HepG2 (cell line): ENCODE results near the gene MYO7B. TPM values are rescaled to one million over a fixed set of nuclear protein-coding genes. Genes with fewer than 3 reads are reported as not detected.

Experiments used
- ATAC-seq: fragments of 200-7000 bp; cut with Tn5 transposase; 3 replicates; pipeline ENCODE4 v1.9.1; 2020; ENCODE audit warnings: mild to moderate bottlenecking, moderate library complexity
- BruUV-seq: library from RNA; stranded (reverse); fragments of 400-500 nt; replicated peaks from 2 replicates; lab custom pipeline; 2021; lab: Mats Ljungman, UMichigan
- CTCF ChIA-PET: fragments of 300-600 bp; formaldehyde crosslinking; extraction: SDS; loops from one replicate; lab custom pipeline; 2021; ENCODE audit warnings: low total read pairs, inconsistent platforms, low intra/inter-chr PET ratio; lab: Yijun Ruan, JAX
- POLR2A ChIA-PET: fragments of 350-600 bp; sonication (Branson Sonifier 250); formaldehyde crosslinking; loops from one replicate; lab custom pipeline; 2020; ENCODE audit warnings: antibody characterized with exemption, inconsistent platforms; lab: Yijun Ruan, JAX
- DNase-seq: peaks from one replicate; pipeline ENCODE4 v3.0.0-alpha.2; 2015; ENCODE audit warnings: low spot score
- FAIRE-seq: peaks from 3 replicates; lab custom pipeline; 2011; peaks lifted over from hg19 to GRCh38; lab: Jason Lieb, UNC
- H2AFZ ChIP-seq: one replicate; pipeline ENCODE4 v1.6.1; 2011; ENCODE audit warnings: low read length, inconsistent platforms
- H3K27ac ChIP-seq: fragments of 300-600 bp; 3 replicates; pipeline ENCODE4 v1.8.0; 2011; ENCODE audit warnings: mixed run types, mild to moderate bottlenecking, mixed read lengths, low read length, inconsistent platforms; ENCODE audit not compliant: insufficient read depth; ENCODE audit errors: extremely low read length
- H3K27me3 ChIP-seq, 2 experiments: fragments of 200-600 bp in 1 of 2; 2 replicates in 1 of 2; 3 replicates in 1 of 2; pipeline versions ENCODE4 v1.6.0 to v1.8.0; 2011; ENCODE audit warnings: low read length in 2 of 2, mild to moderate bottlenecking in 2 of 2, moderate library complexity in 2 of 2, inconsistent platforms in 1 of 2; ENCODE audit not compliant: insufficient read depth in 2 of 2, control insufficient read depth in 1 of 2
- H3K36me3 ChIP-seq, 2 experiments: fragments of 200-600 bp in 1 of 2; replicated peaks in 1 of 2; 2 replicates in 1 of 2; 3 replicates in 1 of 2; pipeline versions ENCODE4 v1.5.1 to v1.8.0; 2011; ENCODE audit warnings: low read length in 2 of 2, inconsistent platforms in 1 of 2; ENCODE audit not compliant: insufficient read depth in 2 of 2, control insufficient read depth in 1 of 2
- H3K4me1 ChIP-seq: 2 replicates; pipeline ENCODE4 v1.5.1; 2012; ENCODE audit warnings: low read length, inconsistent platforms; ENCODE audit not compliant: insufficient read depth
- H3K4me2 ChIP-seq: 2 replicates; pipeline ENCODE4 v1.6.0; 2011; ENCODE audit warnings: low read depth, low read length, inconsistent platforms
- H3K4me3 ChIP-seq, 3 experiments: fragments of 200-600 bp in 1 of 3; sonication (generic), shearing (Covaris generic) in 1 of 3; replicated peaks in 1 of 3; 2 replicates each; pipeline ENCODE4 v1.5.1; 2011 to 2016; ENCODE audit warnings: low read length in 3 of 3, inconsistent platforms in 2 of 3, low read depth in 2 of 3, mild to moderate bottlenecking in 2 of 3, control low read depth in 1 of 3, mixed read lengths in 1 of 3; ENCODE audit not compliant: insufficient read depth in 1 of 3
- H3K79me2 ChIP-seq: one replicate; pipeline ENCODE4 v1.6.1; 2011; ENCODE audit warnings: low read length, inconsistent platforms; ENCODE audit not compliant: insufficient read depth
- H3K9ac ChIP-seq: 2 replicates; pipeline ENCODE4 v1.6.0; 2011; ENCODE audit warnings: mild to moderate bottlenecking, low read depth, low read length, inconsistent platforms; ENCODE audit not compliant: insufficient read depth
- H3K9me3 ChIP-seq: 2 replicates; pipeline ENCODE4 v1.5.1; 2012; ENCODE audit warnings: mild to moderate bottlenecking, low read length
- H4K20me1 ChIP-seq: 2 replicates; pipeline ENCODE4 v1.6.0; 2011; ENCODE audit warnings: inconsistent platforms, mild to moderate bottlenecking, low read length, moderate library complexity; ENCODE audit not compliant: insufficient read depth
- BCLAF1 ChIP-seq: fragments of 450-650 bp; IDR thresholded peaks from 2 replicates; pipeline ENCODE4 v1.6.1; 2017; ENCODE audit warnings: mild to moderate bottlenecking
- HNF4G ChIP-seq, 2 experiments: sonication (generic) in 1 of 2; formaldehyde crosslinking in 1 of 2; IDR thresholded peaks; 2 replicates each; pipeline versions ENCODE4 v1.4.0 to v1.6.1; 2011 to 2020; ENCODE audit warnings: borderline replicate concordance in 2 of 2, low read depth in 2 of 2, mild to moderate bottlenecking in 2 of 2, low read length in 1 of 2, missing genetic modification reagents in 1 of 2, moderate library complexity in 1 of 2
- KDM3A ChIP-seq: IDR thresholded peaks from 2 replicates; pipeline ENCODE4 v1.6.1; 2018; ENCODE audit warnings: low read depth, missing compliant biosample characterization
- NR2C2 ChIP-seq: sonication (generic); formaldehyde crosslinking; IDR thresholded peaks from 2 replicates; pipeline ENCODE4 v1.4.0; 2020; ENCODE audit warnings: missing genetic modification reagents, mild to moderate bottlenecking, moderate library complexity, borderline replicate concordance
- PAF1 ChIP-seq: IDR thresholded peaks from 2 replicates; pipeline ENCODE4 v1.6.1; 2016; ENCODE audit warnings: missing genetic modification reagents, missing compliant biosample characterization
- RNF219 ChIP-seq: sonication (generic); formaldehyde crosslinking; IDR thresholded peaks from 2 replicates; pipeline ENCODE4 v1.5.0; 2020; ENCODE audit warnings: mild to moderate bottlenecking, missing genetic modification reagents
- SNAI1 ChIP-seq: sonication (generic); formaldehyde crosslinking; IDR thresholded peaks from 2 replicates; pipeline ENCODE4 v1.5.0; 2020; ENCODE audit warnings: mild to moderate bottlenecking, missing genetic modification reagents, borderline replicate concordance
- TERF1 ChIP-seq: sonication (generic); formaldehyde crosslinking; IDR thresholded peaks from 2 replicates; pipeline ENCODE4 v1.8.0; 2022; ENCODE audit warnings: mild to moderate bottlenecking, missing genetic modification reagents, moderate library complexity
- ZNF138 ChIP-seq: sonication (generic); formaldehyde crosslinking; IDR thresholded peaks from 2 replicates; pipeline ENCODE4 v1.5.0; 2020; ENCODE audit warnings: mild to moderate bottlenecking, low read depth, missing genetic modification reagents
- ZNF260 ChIP-seq: sonication (generic); formaldehyde crosslinking; IDR thresholded peaks from 2 replicates; pipeline ENCODE4 v1.4.0; 2020; ENCODE audit warnings: missing genetic modification reagents, low read depth, mild to moderate bottlenecking, borderline replicate concordance
- ZNF296 ChIP-seq: sonication (generic); formaldehyde crosslinking; conservative IDR thresholded peaks from 2 replicates; pipeline ENCODE4 v1.5.0; 2020; ENCODE audit warnings: mild to moderate bottlenecking, missing genetic modification reagents
- ZNF644 ChIP-seq: IDR thresholded peaks from 2 replicates; pipeline ENCODE4 v1.6.1; 2016; ENCODE audit warnings: low read depth
- WGBS: methylation state at CpG from one replicate; pipeline ENCODE4 v1.1.6; 2017; ENCODE audit warnings: low lambda C conversion rate; 5-methylcytosine and 5-hydroxymethylcytosine counted together
- in situ Hi-C: cut with HindIII; loops from 2 replicates; pipeline ENCODE4 v1.10.0; 2017; ENCODE audit warnings: low pct_unique_long_range_greater_than_20kb; ENCODE audit not compliant: extremely low pct_ligation_motif_present
- intact Hi-C: fragments of 100-400 bp; cut with micrococcal nuclease; formaldehyde crosslinking; loops from one replicate; pipeline ENCODE4 v1.10.0; 2022; ENCODE audit not compliant: unreplicated experiment
- polyA plus RNA-seq, 8 experiments: library from polyadenylated mRNA; depleted of rRNA in 3 of 8; stranded (reverse) in 7 of 8; unstranded in 1 of 8; fragments of >200 nt; fragmentation: Illumina TruSeq in 4 of 8; extraction: Trizol in 4 of 8; gene quantifications; 2 replicates each; pipeline versions ENCODE4 v1.2.1 to v1.2.3, GENCODE V29; 2011 to 2016; ENCODE audit warnings: low read depth in 4 of 8, missing spikeins in 1 of 8, mixed read lengths in 1 of 8; ENCODE audit not compliant: insufficient read depth in 1 of 8
- total RNA-seq, 5 experiments: library from RNA; depleted of rRNA; stranded (reverse); fragments of >200 nt; fragmentation: Illumina TruSeq; extraction: Trizol; gene quantifications; 2 replicates each; pipeline ENCODE4 v1.2.3, GENCODE V29; 2016; ENCODE audit warnings: low read depth in 1 of 5

MYO7B gene
- total and polyA plus RNA-seq, 2 of the 13 experiments (the other 11 are each of a cell fraction or from before 2014, with no cell fraction given) = not detected

- TF ChIP-seq ZNF296 (CRISPR knock-in tag) (no peak), RNF219 (CRISPR knock-in tag) (no peak), NR2C2 (CRISPR knock-in tag) (no peak), PAF1 (CRISPR knock-in tag) (no peak), TERF1 (CRISPR knock-in tag) (no peak), ZNF644 (CRISPR knock-in tag) (no peak), ZNF138 (no peak), SNAI1 (CRISPR knock-in tag) (no peak), ZNF260 (CRISPR knock-in tag) (no peak), HNF4G (IDR thresholded peaks at IDR 0.05; ENCODE audit: borderline replicate concordance, low read depth, low read length) (no peak), HNF4G (CRISPR knock-in tag; IDR thresholded peaks at IDR 0.05; ENCODE audit: borderline replicate concordance, low read depth) (no peak), BCLAF1 (no peak), KDM3A (CRISPR knock-in tag) (no peak)
- H3K4me3 ChIP-seq = no peak overlapping the region
- no peaks in the 10 kb centered on the region for H3K36me3 ChIP-seq
- H3K9ac ChIP-seq = no peak overlapping the region
- DNase-seq (no peak), ATAC-seq (no peak), FAIRE-seq (no peak)
- ChIA-PET POLR2A (no interaction called here), CTCF (no interaction called here)
- intact Hi-C loops = no loop called here
- whole genome bisulfite sequencing = 30% methylated on average over 8 of the region's 8 CpGs
- no peak overlapping the region for H3K4me2 ChIP-seq
- no peaks in the 10 kb centered on the region for H3K9me3 ChIP-seq
- no peak overlapping the region for H2AFZ ChIP-seq
- no peaks in the 10 kb centered on the region for H3K79me2 ChIP-seq
- BruUV-seq = no TSS peak
- no peaks in the 10 kb centered on the region for H3K4me1 ChIP-seq
- H3K27ac ChIP-seq = no peak overlapping the region
- H3K27me3 ChIP-seq = peaks cover 16 to 71% of the 10 kb centered on the region in 2 experiments
- no peaks in the 10 kb centered on the region for H4K20me1 ChIP-seq
- in situ Hi-C loops = no loop called here
Observed at GRCh38 chr2:127584516-127585033, 49.1 kb downstream of the MYO7B start.
